ENCODE results near the gene TRPC3. TPM values are rescaled to one million over a fixed set of nuclear protein-coding genes. Genes with fewer than 3 reads are reported as not detected.

Gene TRPC3
- total RNA-seq, 6 experiments from 2014 or later: not detected

DNA sequence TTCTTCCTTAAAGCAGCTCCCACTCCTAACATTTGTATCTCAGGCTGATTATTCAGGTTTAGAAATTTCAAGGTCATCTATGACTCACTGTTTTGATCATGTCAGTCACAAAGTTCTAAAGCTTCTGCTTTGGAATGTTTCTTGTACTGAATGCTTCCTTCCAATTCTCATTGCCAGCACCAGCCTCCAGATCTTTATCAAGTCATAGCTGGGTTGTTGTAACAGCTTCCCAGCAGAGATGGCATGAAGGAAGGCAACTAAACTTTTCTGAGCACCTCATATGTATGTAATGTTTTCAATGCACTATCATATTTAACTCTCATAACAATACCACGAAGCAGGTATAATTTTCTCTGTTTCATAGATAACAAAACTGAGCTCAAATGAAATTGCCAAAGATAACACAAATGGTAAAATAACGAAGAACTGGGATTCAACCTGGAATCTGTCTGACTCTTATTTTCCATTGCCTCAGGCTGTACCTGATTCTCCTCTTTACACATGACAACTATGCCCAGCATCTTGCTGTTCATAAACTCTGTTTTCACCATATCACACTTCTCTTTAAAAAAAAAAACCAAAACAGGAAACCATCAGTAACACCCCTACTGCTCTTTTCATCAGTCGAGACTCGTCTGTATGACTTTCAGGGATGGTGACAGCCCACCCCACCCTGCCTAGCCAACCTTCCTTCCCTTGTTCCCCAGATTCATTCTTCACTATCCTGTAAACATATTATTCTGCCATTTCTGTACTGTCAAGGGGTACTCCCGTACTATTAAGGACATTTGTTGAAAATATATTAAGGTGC, 13.4 kb downstream of the TRPC3 start:
- TF ChIP-seq, protein P1, sequence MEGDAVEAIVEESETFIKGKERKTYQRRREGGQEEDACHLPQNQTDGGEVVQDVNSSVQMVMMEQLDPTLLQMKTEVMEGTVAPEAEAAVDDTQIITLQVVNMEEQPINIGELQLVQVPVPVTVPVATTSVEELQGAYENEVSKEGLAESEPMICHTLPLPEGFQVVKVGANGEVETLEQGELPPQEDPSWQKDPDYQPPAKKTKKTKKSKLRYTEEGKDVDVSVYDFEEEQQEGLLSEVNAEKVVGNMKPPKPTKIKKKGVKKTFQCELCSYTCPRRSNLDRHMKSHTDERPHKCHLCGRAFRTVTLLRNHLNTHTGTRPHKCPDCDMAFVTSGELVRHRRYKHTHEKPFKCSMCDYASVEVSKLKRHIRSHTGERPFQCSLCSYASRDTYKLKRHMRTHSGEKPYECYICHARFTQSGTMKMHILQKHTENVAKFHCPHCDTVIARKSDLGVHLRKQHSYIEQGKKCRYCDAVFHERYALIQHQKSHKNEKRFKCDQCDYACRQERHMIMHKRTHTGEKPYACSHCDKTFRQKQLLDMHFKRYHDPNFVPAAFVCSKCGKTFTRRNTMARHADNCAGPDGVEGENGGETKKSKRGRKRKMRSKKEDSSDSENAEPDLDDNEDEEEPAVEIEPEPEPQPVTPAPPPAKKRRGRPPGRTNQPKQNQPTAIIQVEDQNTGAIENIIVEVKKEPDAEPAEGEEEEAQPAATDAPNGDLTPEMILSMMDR (IDR thresholded peaks at IDR 0.05): no peak
- peaks cover 12% of the 10 kb centered on the region for H3K27me3 Mint-ChIP-seq (ENCODE audit: insufficient read depth)
- peaks cover 6% of the 10 kb centered on the region; the same call in 1 of the 2 replicates for H3K4me1 Mint-ChIP-seq (ENCODE audit: low read depth)
- peak; percentile 12 for DNase-seq
- no peak overlapping the region for H3K4me3 Mint-ChIP-seq
- no peaks in the 10 kb centered on the region for H3K36me3 Mint-ChIP-seq (ENCODE audit: low read depth)
- no peak overlapping the region for H3K27ac Mint-ChIP-seq
- no peaks in the 10 kb centered on the region for H3K9me3 Mint-ChIP-seq

DNA sequence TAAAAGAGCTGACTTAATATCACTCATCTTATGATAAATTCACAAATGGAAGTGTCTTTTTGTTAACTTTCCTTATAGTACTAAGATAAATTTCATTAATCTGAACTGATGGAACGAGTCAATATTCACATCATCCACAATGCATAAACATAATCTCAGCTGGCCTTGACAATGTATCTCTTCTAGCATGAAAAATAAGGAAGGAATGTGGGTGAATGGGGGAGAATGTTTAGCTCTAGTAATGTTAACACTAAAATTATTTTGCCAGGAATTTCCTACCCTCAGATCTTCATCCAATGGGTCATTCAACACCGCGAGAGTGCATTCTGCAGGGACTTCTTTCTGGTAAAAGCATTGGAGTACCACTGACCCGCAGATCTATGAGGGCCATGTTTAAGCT, 15.8 kb downstream of the TRPC3 start:
- Mint-ChIP-seq H3K27ac (no peak overlapping the region), H3K4me3 (no peak overlapping the region), H3K4me1 (ENCODE audit: low read depth) (peaks cover 6% of the 10 kb centered on the region; the same call in 1 of the 2 replicates), H3K27me3 (ENCODE audit: insufficient read depth) (peaks cover 10% of the 10 kb centered on the region), H3K36me3 (ENCODE audit: low read depth) (no peaks in the 10 kb centered on the region), H3K9me3 (no peaks in the 10 kb centered on the region)
- TF ChIP-seq, protein P1 (IDR thresholded peaks at IDR 0.05): no peak
- no peak for DNase-seq

DNA sequence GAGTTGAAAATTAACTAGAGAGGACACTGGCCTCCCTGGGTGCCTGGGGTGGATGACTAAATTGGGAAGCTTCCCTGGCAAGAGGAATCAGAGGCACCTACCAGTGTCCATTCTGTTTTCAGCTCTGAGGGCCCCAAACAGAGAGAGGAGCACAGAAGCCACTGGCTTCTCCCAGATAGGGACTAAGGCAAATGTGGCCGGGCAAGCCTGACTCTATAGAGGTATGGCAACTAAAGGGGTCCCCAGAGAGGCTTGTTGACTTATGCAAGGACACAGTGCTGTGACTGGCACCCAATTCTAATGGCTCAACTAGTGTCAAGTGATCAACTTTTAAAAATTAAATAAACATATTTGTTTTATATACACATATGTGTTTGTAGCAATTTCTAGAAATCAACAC, 17.2 kb downstream of the TRPC3 start:
- Mint-ChIP-seq H3K9me3 (no peaks in the 10 kb centered on the region), H3K27me3 (ENCODE audit: insufficient read depth) (peaks cover 9% of the 10 kb centered on the region), H3K4me1 (ENCODE audit: low read depth) (peaks cover 6% of the 10 kb centered on the region; the same call in 1 of the 2 replicates), H3K4me3 (no peak overlapping the region), H3K36me3 (ENCODE audit: low read depth) (no peaks in the 10 kb centered on the region), H3K27ac (no peak overlapping the region)
- TF ChIP-seq, protein P1 (IDR thresholded peaks at IDR 0.05): no peak
- DNase-seq: no peak

DNA sequence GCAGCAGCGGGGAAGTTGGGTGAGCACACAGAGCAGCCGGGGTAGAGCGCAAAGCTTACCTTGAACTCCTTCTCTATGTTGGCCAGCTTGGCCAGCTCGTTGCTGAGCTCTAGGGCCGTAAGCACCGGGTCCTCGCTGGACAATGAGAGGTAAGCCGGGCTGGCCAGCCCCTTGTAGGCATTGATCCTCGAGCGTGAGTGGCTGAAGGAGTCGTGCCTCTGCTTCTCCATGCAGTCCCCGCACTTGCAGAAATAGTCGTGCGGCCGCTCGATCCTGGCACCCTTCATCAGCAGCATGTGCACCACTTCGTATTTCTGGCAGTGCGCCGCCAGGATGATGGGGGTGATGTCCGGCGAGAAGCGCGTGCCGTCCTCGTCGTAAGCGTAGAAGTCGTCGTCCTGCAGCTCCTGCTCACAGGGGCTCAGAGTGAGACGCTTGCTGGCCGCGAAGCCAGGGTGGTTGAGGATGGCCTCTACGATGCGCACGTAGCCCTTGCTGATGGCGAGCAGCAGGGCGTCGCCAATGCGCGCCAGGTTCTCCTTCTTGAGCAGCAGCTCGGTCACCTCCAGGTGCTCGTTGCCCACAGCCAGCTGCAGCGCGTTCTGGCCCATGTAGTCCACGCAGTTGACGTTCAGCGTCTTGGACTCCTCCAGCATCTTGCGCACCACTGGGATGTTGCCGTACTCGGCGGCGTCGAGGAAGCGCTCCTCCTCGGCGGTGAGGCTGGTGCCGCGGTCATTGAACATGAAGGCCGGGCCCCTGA, 19.5 kb downstream of the TRPC3 start:
- TF ChIP-seq, protein P1 (IDR thresholded peaks at IDR 0.05): no peak
- Mint-ChIP-seq H3K27me3 (ENCODE audit: insufficient read depth) (peaks cover 3% of the 10 kb centered on the region), H3K36me3 (ENCODE audit: low read depth) (no peaks in the 10 kb centered on the region), H3K4me1 (ENCODE audit: low read depth) (no peaks in the 10 kb centered on the region), H3K9me3 (no peaks in the 10 kb centered on the region), H3K27ac (no peak overlapping the region), H3K4me3 (no peak overlapping the region)
- no peak for DNase-seq

DNA sequence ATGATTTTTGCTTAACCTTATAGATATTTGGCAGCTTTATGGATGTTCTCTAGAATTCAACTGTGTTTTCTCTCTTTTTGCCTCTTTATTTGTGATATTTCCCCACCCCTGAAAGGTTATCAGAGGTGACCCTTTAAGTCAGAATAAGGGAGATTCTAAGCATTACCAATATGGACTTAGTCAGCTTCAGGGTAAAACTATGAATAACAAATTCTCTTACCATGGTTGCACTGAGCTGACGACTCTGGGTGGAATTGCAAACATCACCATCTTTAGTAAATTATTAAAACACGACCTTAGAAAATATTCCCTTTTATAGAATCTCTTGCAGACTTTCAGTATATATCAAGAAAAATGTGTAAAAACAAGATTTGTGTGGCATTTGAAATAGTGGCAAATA, 21.6 kb downstream of the TRPC3 start:
- H3K27me3 Mint-ChIP-seq (ENCODE audit: insufficient read depth): peaks cover 3% of the 10 kb centered on the region
- no peak overlapping the region for H3K27ac Mint-ChIP-seq
- H3K36me3 Mint-ChIP-seq (ENCODE audit: low read depth): no peaks in the 10 kb centered on the region
- no peak overlapping the region for H3K4me3 Mint-ChIP-seq
- DNase-seq: no peak
- H3K9me3 Mint-ChIP-seq: no peaks in the 10 kb centered on the region
- TF ChIP-seq, protein P1 (IDR thresholded peaks at IDR 0.05): no peak
- no peaks in the 10 kb centered on the region for H3K4me1 Mint-ChIP-seq (ENCODE audit: low read depth)
